ENCODE results near the gene DMAC2. TPM values are rescaled to one million over a fixed set of nuclear protein-coding genes. Genes with fewer than 3 reads are reported as not detected.

The DMAC2 gene
- total RNA-seq, 1 donor from 2014 or later = 60.3 TPM

GRCh38 chr19:41456342-41456918 lies 16.7 kb upstream of the DMAC2 start:
- H3K4me3 ChIP-seq (ENCODE audit: insufficient read depth, low read depth, low read length) = no peak overlapping the region
- no peaks in the 10 kb centered on the region for H3K9me3 Mint-ChIP-seq (ENCODE audit: unreplicated experiment)
- peaks cover 3% of the 10 kb centered on the region for H3K27me3 ChIP-seq (ENCODE audit: insufficient read depth, low read length)
- no peak overlapping the region for H3K9ac ChIP-seq (ENCODE audit: low read length)
- H3K27ac Mint-ChIP-seq (ENCODE audit: unreplicated experiment) = no peak overlapping the region
- H3K4me1 Mint-ChIP-seq (ENCODE audit: low read depth, unreplicated experiment) = no peaks in the 10 kb centered on the region
- H4K20me1 ChIP-seq (ENCODE audit: insufficient read depth, low read length) = no peaks in the 10 kb centered on the region
- H3K27ac ChIP-seq (ENCODE audit: low read depth, low read length) = no peak overlapping the region
- no peak overlapping the region for H3K4me2 ChIP-seq (ENCODE audit: low read length)
- no peaks in the 10 kb centered on the region for H3K36me3 ChIP-seq (ENCODE audit: insufficient read depth, low read length)
- TF ChIP-seq CTCF (IDR thresholded peaks at IDR 0.05; ENCODE audit: insufficient read depth, low read depth, low read length) (no peak), EZH2 (IDR thresholded peaks at IDR 0.05; ENCODE audit: insufficient read depth, low read length) (no peak)
- no peaks in the 10 kb centered on the region for H3K9me3 ChIP-seq (ENCODE audit: insufficient read depth, low read depth, low read length)
- H2AFZ ChIP-seq (ENCODE audit: low read depth, low read length) = no peak overlapping the region
- peaks cover 24% of the 10 kb centered on the region for H3K27me3 Mint-ChIP-seq (ENCODE audit: low read depth, unreplicated experiment)
- H3K36me3 Mint-ChIP-seq (ENCODE audit: low read depth, unreplicated experiment) = no peaks in the 10 kb centered on the region
- no peaks in the 10 kb centered on the region for H3K79me2 ChIP-seq (ENCODE audit: insufficient read depth, low read length)
- FAIRE-seq (no peak), DNase-seq (ENCODE audit: low read depth) (peak; percentile 35)
- no peaks in the 10 kb centered on the region for H3K4me1 ChIP-seq (ENCODE audit: insufficient read depth, low read length)
- no peak overlapping the region for H3K4me3 Mint-ChIP-seq (ENCODE audit: unreplicated experiment)

- FAIRE-seq (no peak), DNase-seq (ENCODE audit: low read depth) (no peak)
- no peaks in the 10 kb centered on the region for H3K36me3 ChIP-seq (ENCODE audit: insufficient read depth, low read length)
- no peaks in the 10 kb centered on the region for H3K9me3 ChIP-seq (ENCODE audit: insufficient read depth, low read depth, low read length)
- no peak for TF ChIP-seq CTCF (IDR thresholded peaks at IDR 0.05; ENCODE audit: insufficient read depth, low read depth, low read length)
- no peak for TF ChIP-seq EZH2 (IDR thresholded peaks at IDR 0.05; ENCODE audit: insufficient read depth, low read length)
- no peaks in the 10 kb centered on the region for H3K79me2 ChIP-seq (ENCODE audit: insufficient read depth, low read length)
- H3K36me3 Mint-ChIP-seq (ENCODE audit: low read depth, unreplicated experiment) = no peaks in the 10 kb centered on the region
- H4K20me1 ChIP-seq (ENCODE audit: insufficient read depth, low read length) = no peaks in the 10 kb centered on the region
- H3K9me3 Mint-ChIP-seq (ENCODE audit: unreplicated experiment) = no peaks in the 10 kb centered on the region
- H3K27ac Mint-ChIP-seq (ENCODE audit: unreplicated experiment) = no peak overlapping the region
- no peak overlapping the region for H3K4me3 ChIP-seq (ENCODE audit: insufficient read depth, low read depth, low read length)
- no peak overlapping the region for H2AFZ ChIP-seq (ENCODE audit: low read depth, low read length)
- no peak overlapping the region for H3K4me3 Mint-ChIP-seq (ENCODE audit: unreplicated experiment)
- H3K9ac ChIP-seq (ENCODE audit: low read length) = no peak overlapping the region
- no peak overlapping the region for H3K27ac ChIP-seq (ENCODE audit: low read depth, low read length)
- H3K4me2 ChIP-seq (ENCODE audit: low read length) = no peak overlapping the region
- no peaks in the 10 kb centered on the region for H3K4me1 ChIP-seq (ENCODE audit: insufficient read depth, low read length)
- peaks cover 27% of the 10 kb centered on the region for H3K27me3 Mint-ChIP-seq (ENCODE audit: low read depth, unreplicated experiment)
- H3K4me1 Mint-ChIP-seq (ENCODE audit: low read depth, unreplicated experiment) = no peaks in the 10 kb centered on the region
- peaks cover 3% of the 10 kb centered on the region for H3K27me3 ChIP-seq (ENCODE audit: insufficient read depth, low read length)
Measured at GRCh38 chr19:41455936-41456335, 16.2 kb upstream of the DMAC2 start.

GRCh38 chr19:41452584-41453275 lies 13.0 kb upstream of the DMAC2 start:
- peaks cover 26% of the 10 kb centered on the region for H3K27me3 Mint-ChIP-seq (ENCODE audit: low read depth, unreplicated experiment)
- H3K4me2 ChIP-seq (ENCODE audit: low read length) = no peak overlapping the region
- TF ChIP-seq EZH2 (IDR thresholded peaks at IDR 0.05; ENCODE audit: insufficient read depth, low read length) (no peak), CTCF (IDR thresholded peaks at IDR 0.05; ENCODE audit: insufficient read depth, low read depth, low read length) (no peak)
- no peaks in the 10 kb centered on the region for H3K36me3 ChIP-seq (ENCODE audit: insufficient read depth, low read length)
- no peak overlapping the region for H3K9ac ChIP-seq (ENCODE audit: low read length)
- FAIRE-seq (no peak), DNase-seq (ENCODE audit: low read depth) (no peak)
- no peaks in the 10 kb centered on the region for H3K9me3 Mint-ChIP-seq (ENCODE audit: unreplicated experiment)
- H3K27ac ChIP-seq (ENCODE audit: low read depth, low read length) = no peak overlapping the region
- no peaks in the 10 kb centered on the region for H3K79me2 ChIP-seq (ENCODE audit: insufficient read depth, low read length)
- H3K27ac Mint-ChIP-seq (ENCODE audit: unreplicated experiment) = no peak overlapping the region
- peaks cover 7% of the 10 kb centered on the region for H3K27me3 ChIP-seq (ENCODE audit: insufficient read depth, low read length)
- no peak overlapping the region for H3K4me3 ChIP-seq (ENCODE audit: insufficient read depth, low read depth, low read length)
- H3K36me3 Mint-ChIP-seq (ENCODE audit: low read depth, unreplicated experiment) = no peaks in the 10 kb centered on the region
- no peak overlapping the region for H3K4me3 Mint-ChIP-seq (ENCODE audit: unreplicated experiment)
- no peaks in the 10 kb centered on the region for H3K9me3 ChIP-seq (ENCODE audit: insufficient read depth, low read depth, low read length)
- H4K20me1 ChIP-seq (ENCODE audit: insufficient read depth, low read length) = no peaks in the 10 kb centered on the region
- no peaks in the 10 kb centered on the region for H3K4me1 ChIP-seq (ENCODE audit: insufficient read depth, low read length)
- no peaks in the 10 kb centered on the region for H3K4me1 Mint-ChIP-seq (ENCODE audit: low read depth, unreplicated experiment)
- H2AFZ ChIP-seq (ENCODE audit: low read depth, low read length) = no peak overlapping the region
